NCI-H1694 treated with DMSO at 0.1 percent for 48 hours (cell line): ENCODE data around the gene ASPM.
"Not testable (repeated sequence)": the region's sequence is repeated elsewhere in the genome, so short reads cannot be mapped to it uniquely, and the experiment has no call there.

Source experiments
- DNase-seq: peaks from one replicate; lab custom pipeline; 2025; lab: John Stamatoyannopoulos, UW

Gene ASPM

DNA sequence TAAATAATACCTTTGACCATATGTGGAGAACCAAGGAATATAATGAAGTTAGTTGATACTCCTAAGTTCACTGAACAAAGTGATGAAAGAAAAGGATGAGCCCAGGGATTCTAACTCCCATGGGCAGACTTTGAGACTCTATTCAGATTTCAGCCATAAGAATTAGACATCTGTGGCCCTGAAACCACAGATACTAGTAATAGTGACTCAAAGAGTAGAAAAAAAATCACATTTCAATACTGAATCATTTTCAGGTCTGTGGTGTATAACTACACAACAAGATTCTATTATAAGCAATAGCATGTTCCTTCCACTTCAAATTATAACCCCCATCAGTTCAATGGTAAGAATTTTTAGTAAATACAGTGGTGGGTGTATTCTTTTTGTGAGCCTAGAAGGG, 63.0 kb downstream of the ASPM start:
- no peak for DNase-seq

DNA sequence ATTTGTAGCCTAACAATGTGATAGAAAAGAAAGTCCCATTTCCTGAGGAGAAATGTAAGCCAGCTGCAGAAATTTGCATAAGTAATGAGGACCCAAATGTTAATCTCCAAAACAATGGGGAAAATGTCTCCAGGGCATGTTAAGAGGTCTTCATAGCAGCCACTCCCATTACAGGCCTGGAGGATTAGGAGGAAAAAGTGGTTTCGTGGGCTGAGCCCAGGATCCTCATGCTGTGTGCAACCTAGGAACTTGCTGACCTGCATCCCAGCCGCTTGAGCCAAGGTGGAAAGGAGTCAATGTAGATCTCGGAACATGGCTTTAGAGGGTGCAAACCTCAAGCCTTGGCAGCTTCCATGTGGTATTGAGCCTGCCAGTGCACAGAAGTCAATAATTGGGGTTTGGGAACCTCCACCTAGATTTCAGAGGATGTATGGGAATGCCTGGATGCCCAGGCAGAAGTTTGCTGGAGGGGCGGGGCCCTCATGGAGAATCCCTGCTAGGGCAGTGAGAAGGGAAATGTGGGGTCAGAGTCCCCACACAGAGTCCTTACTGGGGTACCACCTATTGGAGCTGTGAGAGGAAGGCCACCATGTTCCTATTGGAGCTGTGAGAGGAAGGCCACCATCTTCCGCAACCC, 65.2 kb downstream of the ASPM start:
- no peak for DNase-seq

DNA sequence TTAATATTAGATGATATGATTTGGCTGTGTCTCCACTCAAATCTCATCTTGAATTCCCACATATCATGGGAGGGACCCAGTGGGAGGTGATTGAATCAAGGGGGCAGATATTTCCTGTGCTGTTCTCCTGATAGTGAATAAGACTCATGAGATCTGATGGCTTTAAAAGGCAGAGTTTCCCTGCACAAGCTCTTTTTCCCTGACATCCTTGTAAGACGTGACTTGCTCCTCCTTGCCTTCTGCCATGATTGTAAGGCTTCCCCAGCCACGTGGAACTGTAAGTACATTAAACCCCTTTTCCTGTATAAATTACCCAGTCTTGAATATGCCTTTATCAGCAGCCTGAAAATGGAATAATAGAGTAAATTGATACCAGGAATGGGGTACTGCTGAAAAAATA, 66.1 kb downstream of the ASPM start:
- DNase-seq: no peak

DNA sequence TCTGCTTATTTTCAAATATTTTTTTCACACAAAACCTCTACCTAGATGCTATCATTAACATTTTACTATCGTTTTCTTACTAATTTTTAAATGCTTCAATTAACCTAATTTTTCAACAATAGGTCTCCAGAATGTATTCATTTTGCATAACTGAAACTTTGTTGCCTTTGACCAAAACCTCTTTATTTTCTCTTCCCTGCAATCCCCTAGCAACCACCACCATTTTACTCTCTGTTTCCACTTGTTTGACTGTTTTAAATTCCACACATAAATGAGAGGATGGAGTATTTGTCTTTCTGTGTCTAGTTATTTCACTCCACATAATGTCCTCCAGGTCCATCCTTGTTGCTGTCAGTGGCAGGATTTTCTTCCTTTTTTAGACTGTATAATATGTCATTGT, 69.9 kb downstream of the ASPM start:
- DNase-seq: no peak

DNA sequence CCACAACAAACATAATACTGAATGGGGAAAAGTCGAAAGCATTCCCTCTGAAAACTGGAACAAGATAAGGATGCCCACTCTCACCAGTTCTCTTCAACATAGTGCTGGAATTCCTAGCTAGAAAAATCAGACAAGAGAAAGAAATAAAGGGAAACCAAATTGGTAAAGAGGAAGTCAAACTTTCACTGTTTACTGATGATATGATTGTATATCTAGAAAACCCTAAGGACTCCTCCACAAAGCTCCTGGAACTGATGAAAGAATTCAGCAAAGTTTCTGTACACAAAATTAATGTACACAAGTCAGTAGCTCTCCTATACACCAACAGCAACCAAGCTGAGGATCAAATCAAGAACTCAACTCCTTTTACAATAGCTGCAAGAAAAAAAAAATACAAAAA, 72.5 kb downstream of the ASPM start:
- no peak for DNase-seq

DNA sequence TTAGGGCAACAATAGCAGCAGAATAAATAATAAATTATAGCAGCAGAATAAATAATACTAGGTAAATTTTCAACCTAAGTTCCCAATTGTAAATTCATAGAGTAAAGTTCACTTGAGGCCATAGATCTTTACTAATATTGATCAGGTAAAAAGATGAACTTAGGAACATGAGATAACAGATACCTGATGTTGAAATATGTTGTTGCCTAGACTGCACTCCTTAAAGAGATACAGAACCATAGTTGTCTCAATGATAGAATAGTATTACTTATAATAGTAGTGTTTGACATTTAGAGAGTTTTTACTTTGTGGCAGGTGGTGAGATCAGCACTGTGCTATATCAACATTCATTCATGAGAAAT, 79.0 kb downstream of the ASPM start:
- no peak for DNase-seq

DNA sequence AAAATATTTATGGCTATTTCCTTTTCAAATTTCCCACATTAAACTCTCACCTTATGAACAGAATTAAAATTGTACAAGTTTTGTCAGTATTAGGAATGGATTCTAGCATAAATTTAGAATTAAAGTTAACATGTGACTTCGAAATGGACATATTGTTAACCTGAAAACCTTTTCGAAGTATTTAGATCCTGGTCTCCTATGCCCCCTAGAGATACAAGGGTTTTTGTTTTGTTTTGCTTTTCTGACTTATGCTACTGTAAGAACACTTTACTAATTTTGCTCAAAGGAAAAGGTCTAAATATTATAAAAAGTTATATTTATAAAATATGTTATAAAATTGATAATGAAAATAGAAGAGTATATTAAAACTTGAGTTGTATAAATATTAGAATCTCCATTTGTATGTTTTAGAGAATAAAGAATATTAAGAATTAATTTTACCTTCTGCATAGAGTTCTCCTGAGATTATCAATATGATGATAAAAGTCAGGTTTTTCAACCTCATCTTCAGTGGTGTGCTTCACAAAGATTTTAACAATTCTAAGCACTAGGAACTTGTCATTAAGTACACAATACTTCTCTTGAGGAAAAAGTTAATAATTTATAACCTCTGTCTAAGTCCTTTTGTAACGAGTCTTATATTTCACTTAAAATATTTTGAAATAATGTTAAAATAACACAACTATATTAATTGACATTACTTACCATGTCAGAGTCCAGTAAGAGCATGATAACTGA, 79.6 kb downstream of the ASPM start, which contains the start of gene F13B:
F13B (minus strand) TSS at position 542 of the 738 bp plus-strand sequence; CDS start at position 505, 37 bp downstream.
- DNase-seq: no peak

DNA sequence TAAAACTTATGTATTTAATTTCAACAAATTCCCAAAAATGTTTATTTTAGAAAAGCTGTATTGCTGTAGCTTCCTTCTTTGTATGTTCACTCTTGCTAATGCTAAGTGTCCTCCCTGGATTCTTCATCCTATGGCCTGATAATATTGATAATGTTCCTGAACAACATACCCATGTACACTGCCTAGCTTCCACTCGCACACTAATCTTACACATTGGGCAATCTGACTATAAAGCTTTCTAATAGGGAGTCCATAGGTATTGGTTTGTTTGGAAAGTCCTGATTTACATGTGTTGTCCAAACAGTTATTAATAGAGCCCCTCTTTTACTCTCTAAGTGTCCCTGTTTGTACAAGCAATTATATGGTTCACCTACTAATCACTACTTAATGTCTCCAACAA, 80.2 kb downstream of the ASPM start:
- DNase-seq: no peak

DNA sequence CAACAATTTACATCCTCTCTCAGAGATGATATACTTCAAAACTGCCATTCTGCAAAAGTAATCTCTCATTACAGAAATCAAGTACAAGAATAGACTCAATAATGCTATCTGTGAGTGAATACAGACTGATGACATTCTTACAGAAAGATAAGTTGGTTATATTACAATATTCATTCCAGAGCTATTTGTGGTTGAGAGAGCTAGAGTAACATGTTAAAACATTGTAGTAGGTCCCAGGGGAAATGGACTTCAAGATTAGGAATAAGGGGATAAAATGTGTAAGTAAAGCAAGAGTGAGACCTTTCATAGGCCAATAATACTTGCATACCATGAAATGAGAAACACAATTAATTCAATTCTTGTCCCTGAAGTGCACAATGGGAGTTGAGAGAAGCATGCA, 80.9 kb downstream of the ASPM start:
- no peak for DNase-seq

DNA sequence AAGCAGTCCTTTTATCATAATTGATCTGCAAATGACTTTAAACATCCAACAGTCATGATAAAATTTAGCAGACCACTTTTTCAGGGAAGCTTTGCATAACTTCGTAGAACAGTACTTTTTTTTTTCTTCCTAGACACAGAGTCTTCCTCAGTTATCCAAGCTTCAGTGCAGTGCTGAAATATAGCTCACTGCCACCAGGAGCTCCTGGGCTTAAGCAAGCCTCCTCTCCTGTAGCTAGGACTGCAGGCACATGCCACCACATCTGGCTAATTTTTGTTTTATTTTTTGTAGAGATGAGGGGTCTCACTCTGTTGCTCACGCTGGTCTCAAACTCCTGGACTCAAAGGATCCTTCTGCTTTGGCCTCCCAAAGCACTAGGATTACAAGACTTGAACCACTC, 83.3 kb downstream of the ASPM start:
- DNase-seq: no peak

DNA sequence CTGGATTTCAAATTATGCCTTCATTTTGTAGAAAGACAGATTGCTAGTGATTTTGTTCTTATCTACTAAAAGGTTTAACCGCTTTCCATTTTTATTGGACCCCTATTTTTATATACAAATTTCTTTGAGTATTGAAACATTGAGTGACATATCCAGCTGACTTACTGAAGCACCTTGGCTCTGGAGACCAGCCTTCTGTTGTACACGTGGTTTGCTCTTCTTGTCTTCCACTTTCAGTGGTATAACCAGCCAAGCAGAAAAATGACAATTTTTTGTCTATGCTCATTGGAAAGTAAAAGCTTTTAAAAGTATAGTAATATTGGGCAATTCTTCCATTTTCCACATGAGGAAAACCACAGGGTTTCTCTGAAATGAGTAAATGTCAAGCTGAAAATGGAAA, 83.8 kb downstream of the ASPM start:
- DNase-seq: no peak

DNA sequence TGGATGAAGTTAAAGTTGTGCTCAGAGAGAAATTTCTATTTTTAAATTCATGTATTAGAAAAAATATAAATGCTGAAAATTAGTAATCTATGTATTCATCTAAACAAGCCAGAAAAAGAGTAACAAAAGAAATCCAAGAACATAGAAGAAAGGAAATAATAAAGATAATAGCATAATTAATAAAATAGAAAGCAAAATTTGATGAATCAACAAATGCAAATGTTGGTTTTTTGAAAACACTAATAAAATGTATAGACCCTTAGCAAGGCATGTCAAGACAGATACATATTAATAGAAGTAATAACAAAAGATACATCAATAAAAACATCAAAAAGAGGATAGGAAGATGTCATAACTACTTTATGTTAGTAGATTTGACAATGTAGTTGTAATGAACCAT, 97.4 kb downstream of the ASPM start:
- DNase-seq: no peak

DNA sequence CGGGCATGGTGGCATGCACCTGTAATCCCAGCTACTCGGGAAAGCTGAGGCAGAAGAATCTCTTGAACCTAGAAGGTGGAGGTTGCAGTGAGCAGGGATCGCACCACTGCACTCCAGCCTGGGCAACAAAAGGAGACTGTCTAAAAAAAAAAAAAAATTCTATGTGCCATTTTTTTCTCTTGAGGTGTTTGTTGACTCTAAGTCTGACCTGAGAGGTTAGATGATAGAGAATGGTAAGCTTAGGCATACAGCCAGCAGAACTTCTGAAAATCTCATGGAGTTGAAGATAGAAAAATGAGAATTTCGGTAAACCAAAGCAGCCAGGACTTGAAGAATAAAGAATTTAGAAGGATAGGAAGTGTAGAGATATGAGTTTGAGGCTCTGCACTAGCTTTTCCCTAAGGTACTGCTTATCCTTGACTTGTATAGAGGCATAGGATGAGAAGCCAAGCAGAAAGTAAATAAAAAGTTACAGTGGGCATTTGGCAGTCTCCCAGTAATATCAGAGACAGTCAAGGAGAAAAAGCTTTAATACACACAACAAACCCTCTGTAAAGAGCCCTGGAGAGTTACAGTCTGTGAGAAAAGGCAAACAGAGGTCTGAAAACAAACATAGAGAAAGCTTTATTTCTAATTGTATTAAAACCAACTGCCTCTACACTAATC, 103.7 kb downstream of the ASPM start:
- DNase-seq: no peak

DNA sequence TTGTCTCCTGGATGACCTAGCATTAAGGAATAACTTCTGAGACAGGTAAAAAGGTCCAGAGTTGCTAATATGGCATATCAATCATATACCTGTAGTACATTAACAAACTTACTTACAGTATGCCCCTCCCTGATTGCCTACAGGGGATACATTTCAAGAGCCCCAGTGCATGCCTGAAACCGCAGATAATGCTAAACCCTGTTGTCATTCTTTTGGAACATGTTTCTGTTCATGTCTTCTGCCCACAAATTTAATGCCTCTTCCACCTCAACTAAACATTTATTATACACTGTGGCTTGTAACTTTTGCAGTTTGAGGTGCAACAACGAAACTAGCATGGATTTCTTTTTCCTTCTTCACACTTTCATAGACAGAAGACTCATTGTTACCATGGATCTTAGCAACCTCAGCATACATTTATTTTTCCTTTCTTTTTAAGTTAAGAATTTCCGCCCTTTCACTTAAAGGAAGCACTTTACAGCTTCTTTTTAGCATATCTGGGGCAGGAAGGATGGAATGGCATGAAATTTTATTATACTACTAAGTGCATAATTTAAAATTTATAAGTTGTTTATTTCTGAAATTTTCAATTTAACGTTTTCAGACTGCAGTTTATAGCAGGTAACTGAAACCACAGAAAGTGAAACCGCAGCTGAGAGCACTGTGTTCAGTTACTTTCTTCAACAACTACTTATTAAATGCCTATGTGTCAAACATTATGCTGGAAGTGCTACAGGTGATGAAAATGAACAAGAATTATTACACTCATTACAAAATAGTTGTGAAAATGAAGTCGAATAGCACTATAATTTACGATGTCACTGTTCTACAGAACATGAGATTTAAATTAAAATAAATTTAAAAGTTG, 104.7 kb downstream of the ASPM start:
- no peak for DNase-seq

DNA sequence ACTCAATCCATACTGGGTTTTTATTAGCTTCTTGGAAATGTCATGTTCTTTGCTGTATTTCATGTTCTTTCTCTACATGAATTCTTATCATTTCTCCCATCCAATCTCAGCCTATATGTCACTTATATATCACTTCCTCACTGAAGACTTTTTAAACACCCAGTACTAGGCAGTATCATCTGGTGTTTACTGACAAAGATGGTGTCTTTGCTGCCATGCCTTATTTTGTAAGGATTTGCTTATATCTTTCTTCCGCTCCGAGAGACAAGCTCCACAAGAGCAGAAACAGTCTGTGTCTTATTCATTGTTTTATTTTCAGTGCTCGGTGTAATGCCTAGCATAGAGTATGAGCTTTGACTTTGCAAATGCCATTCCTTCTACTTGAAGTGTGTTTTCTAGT, 109.6 kb downstream of the ASPM start:
- DNase-seq: no peak

DNA sequence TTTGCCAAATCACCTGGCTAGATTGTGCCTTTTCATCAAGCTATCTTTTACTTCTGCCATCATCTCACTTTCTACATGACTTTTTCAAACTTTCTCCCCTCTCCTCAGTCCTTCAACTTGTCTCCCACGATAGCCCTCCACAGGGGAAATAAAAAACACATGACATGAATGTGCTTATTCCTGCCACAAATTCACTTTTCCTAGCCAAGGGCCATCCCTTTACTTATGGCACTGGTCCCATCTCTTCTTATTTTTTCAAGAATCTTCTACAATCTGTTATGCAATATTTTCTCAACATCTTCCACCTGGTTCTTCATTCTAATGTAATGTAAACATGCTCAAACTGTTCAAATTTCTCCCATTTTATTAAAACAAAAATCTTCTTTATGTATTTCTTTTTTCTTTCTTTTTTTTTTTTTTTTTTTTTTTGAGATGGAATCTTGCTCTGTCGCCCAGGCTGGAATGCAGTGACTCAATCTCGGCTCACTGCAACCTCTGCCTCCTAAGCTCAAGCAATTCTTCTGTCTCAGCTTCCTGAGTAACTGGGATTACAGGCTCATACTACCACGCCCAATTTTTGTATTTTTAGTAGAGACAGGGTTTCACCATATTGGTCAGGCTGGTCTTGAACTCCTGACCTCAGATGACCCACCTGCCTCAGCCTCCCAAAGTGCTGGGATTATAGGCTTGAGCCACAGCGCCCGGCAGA, 111.7 kb downstream of the ASPM start:
- not testable (repeated sequence) for DNase-seq
